Hepatocyte (in vitro differentiated cells): ENCODE measurements around the gene MBOAT2.
A peak's percentile ranks its signal among the peaks of the same experiment; 100 is the strongest.

ENCODE experiments used
- EZH2 ChIP-seq: fragments of 200-600 bp; sonication (generic); IDR thresholded peaks from 2 replicates; pipeline ENCODE4 v1.6.1; 2016; ENCODE audit warnings: antibody characterized with exemption, mild to moderate bottlenecking, borderline replicate concordance
- EZH2phosphoT487 ChIP-seq: fragments of 200-600 bp; sonication (generic); IDR thresholded peaks from one replicate; pipeline ENCODE4 v1.6.1; 2018; ENCODE audit warnings: antibody characterized with exemption, mild to moderate bottlenecking, low read depth, moderate library complexity; ENCODE audit not compliant: unreplicated experiment, severe bottlenecking
- TF ChIP-seq, protein P1 (sequence below): fragments of 200-600 bp; sonication (generic); IDR thresholded peaks from 2 replicates; pipeline ENCODE4 v1.5.1; 2016; ENCODE audit warnings: antibody characterized with exemption, mild to moderate bottlenecking; ENCODE audit not compliant: poor library complexity

DNA sequence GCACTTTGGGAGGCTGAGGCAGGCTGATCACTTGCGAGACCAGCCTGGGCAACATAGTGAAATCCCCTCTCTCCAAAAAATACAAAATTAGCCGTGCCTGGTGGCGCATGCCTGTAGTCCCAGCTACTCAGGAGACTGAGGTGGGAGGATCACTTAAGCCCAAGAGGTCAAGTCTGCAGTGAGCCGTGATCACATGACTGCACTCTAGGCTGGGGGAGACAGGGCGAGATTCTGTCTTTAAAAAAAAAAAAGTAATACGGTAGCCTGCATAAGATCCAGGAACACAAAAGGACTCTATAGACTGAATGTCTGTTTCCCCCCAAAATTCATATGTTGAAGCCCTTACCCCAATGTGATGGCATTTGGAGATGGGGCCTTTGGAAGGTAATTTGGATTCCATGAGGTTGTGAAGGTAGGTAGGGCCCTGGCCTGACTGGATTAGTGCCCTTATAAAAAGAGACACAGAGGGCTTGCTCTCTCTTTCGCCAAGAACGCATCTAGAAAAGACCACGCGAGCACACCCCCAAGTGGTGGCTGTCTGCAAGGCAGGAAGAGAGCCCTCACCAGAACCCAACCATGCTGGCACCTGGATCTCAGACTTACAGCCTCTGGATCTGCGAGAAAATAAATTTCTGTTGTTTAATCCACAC is 17.0 kb downstream of the MBOAT2 start:
- TF ChIP-seq, protein P1, sequence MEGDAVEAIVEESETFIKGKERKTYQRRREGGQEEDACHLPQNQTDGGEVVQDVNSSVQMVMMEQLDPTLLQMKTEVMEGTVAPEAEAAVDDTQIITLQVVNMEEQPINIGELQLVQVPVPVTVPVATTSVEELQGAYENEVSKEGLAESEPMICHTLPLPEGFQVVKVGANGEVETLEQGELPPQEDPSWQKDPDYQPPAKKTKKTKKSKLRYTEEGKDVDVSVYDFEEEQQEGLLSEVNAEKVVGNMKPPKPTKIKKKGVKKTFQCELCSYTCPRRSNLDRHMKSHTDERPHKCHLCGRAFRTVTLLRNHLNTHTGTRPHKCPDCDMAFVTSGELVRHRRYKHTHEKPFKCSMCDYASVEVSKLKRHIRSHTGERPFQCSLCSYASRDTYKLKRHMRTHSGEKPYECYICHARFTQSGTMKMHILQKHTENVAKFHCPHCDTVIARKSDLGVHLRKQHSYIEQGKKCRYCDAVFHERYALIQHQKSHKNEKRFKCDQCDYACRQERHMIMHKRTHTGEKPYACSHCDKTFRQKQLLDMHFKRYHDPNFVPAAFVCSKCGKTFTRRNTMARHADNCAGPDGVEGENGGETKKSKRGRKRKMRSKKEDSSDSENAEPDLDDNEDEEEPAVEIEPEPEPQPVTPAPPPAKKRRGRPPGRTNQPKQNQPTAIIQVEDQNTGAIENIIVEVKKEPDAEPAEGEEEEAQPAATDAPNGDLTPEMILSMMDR = peak; percentile 17
- TF ChIP-seq EZH2 (no peak), EZH2phosphoT487 (no peak)
